ENCODE results near the gene MCEMP1.

GRCh38 chr19:7703332-7703731 is 26.4 kb downstream of the MCEMP1 start:
- TF ChIP-seq YY1 (IDR thresholded peaks at IDR 0.05; ENCODE audit: low read depth) (no peak), REST (IDR thresholded peaks at IDR 0.05; ENCODE audit: low read depth) (no peak), MAX (IDR thresholded peaks at IDR 0.05) (no peak), USF1 (IDR thresholded peaks at IDR 0.05) (no peak), CEBPB (IDR thresholded peaks at IDR 0.05) (no peak), NFIC (IDR thresholded peaks at IDR 0.05) (no peak)
